VCaP (cell line): ENCODE data around the gene MIOX.

Experiments used
- H3K27ac ChIP-seq: fragments of 450-650 bp; 2 replicates; pipeline ENCODE4 v1.5.1; 2017
- CTCF ChIP-seq: fragments of 450-650 bp; conservative IDR thresholded peaks from 2 replicates; pipeline ENCODE4 v1.5.1; 2017; ENCODE audit warnings: mild to moderate bottlenecking, moderate library complexity

Gene MIOX

GRCh38 chr22:50486561-50487289 lies at the start of gene MIOX:
Gene MIOX (plus strand): TSS chr22:50486859. CDS start chr22:50486898, 39 bp downstream.
- no peak within 1 kb of the TSS for H3K27ac ChIP-seq
- TF ChIP-seq CTCF = no peak

- H3K27ac ChIP-seq = no peak overlapping the region
- no peak for TF ChIP-seq CTCF
Measured at GRCh38 chr22:50437511-50438304, 49.0 kb upstream of the MIOX start.

GRCh38 chr22:50438305-50439275 lies 48.1 kb upstream of the MIOX start:
- TF ChIP-seq CTCF = no peak
- H3K27ac ChIP-seq = no peak overlapping the region

GRCh38 chr22:50439314-50439870 lies 47.3 kb upstream of the MIOX start:
- TF ChIP-seq CTCF = no peak
- no peak overlapping the region for H3K27ac ChIP-seq

GRCh38 chr22:50439871-50440331 lies 46.8 kb upstream of the MIOX start:
- no peak for TF ChIP-seq CTCF
- no peak overlapping the region for H3K27ac ChIP-seq

GRCh38 chr22:50440544-50441249 lies 46.0 kb upstream of the MIOX start:
- no peak overlapping the region for H3K27ac ChIP-seq
- no peak for TF ChIP-seq CTCF
